NT2/D1 (cell line): ENCODE results near the gene RMDN2.

Experiments used
- SUZ12 ChIP-seq: IDR thresholded peaks from 2 replicates; pipeline ENCODE4 v1.6.1; 2011; ENCODE audit not compliant: insufficient read length, insufficient read depth; ENCODE audit errors: extremely low read depth
- YY1 ChIP-seq: IDR thresholded peaks from 2 replicates; pipeline ENCODE4 v1.6.1; 2011; ENCODE audit not compliant: insufficient read length, insufficient read depth

GRCh38 chr2:37928377-37928776 lies 3.3 kb downstream of the RMDN2 start:
- TF ChIP-seq YY1 (no peak), SUZ12 (no peak)
